Measurements from ENCODE around the gene EPHB2. TPM values are rescaled to one million over a fixed set of nuclear protein-coding genes. Genes with fewer than 3 reads are reported as not detected.

The EPHB2 gene
- total RNA-seq, 1 donor from 2014 or later: 62.0 TPM

Other genes with a start within 250 kb of the EPHB2 start
- gene EPHA8, start 147.3 kb upstream of the EPHB2 start, total RNA-seq: not detected in 2 replicates
- not detected in 2 replicates for gene C1QA, start 74.2 kb upstream of the EPHB2 start, total RNA-seq
- gene C1QC, start 67.2 kb upstream of the EPHB2 start, total RNA-seq: not detected in 2 replicates
- gene C1QB, start 57.6 kb upstream of the EPHB2 start, total RNA-seq: not detected in 2 replicates